ENCODE data around the gene C1QB.

C1QB gene, protein sequence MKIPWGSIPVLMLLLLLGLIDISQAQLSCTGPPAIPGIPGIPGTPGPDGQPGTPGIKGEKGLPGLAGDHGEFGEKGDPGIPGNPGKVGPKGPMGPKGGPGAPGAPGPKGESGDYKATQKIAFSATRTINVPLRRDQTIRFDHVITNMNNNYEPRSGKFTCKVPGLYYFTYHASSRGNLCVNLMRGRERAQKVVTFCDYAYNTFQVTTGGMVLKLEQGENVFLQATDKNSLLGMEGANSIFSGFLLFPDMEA

GRCh38 chr1:22652881-22653316, at the start of gene C1QB:
C1QB (plus strand) TSS chr1:22653236; CDS start chr1:22659463, 6,227 bp downstream.
- no peak for DNase-seq (ENCODE audit: low spot score)

DNA sequence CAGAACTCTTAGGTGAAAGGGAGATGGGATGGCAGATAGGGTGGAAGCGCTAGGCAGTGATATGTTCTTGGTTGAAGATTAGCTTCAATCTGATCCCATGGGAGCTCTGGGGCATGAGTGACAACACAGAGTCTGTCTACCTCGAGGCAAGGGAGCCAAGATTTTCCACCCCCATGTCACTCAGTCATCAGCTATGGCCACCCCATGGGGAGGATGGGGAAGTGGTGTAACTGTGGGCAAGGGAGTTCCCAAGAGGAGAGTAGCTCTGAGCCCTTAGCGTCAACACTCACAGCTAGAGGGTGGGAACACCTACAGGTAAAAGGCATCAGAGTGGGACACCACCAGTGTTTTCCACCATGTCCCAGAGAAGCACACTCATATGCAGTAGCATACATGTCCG, 46.9 kb upstream of the C1QB start:
- DNase-seq (ENCODE audit: low spot score) = no peak

DNA sequence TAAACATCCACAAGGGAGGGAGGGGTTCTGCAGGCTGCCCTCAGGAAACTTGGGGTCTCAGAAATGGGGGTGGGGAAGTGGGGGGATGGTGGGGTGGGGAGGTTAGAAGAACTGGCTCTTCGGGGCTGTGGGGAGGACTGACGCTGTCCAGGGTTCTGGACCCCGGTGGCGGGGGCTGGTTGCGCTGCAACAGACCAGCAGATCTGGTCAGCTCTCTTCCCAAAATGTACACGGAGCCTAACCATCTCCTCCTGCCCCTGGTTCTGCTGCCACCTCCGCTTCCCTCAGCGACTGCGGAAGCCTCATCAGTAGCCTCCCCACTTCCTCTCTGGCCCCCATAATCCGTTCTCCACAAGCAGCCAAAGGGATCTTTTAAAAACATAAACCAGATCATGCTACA, 45.9 kb upstream of the C1QB start:
- DNase-seq (ENCODE audit: low spot score) = no peak

DNA sequence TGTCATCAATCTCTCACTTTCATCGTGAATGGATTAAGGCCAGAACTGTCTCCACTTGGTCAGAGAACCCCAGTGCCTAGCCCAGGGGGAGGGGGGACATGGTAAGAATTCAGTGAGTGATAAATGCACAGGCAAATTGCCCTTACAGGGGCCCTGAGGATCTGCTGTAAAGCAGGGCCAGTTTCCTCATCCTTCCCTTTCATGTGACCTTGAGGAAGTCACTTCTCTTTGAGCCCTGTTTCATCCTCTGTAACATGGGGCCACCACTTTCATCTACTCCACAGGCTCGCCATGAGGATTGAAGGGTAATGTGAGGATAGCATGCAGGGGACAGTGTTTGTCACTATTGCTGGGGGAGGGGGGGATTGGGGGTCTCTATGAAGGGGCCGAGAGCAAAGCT, 44.7 kb upstream of the C1QB start:
- no peak for DNase-seq (ENCODE audit: low spot score)

DNA sequence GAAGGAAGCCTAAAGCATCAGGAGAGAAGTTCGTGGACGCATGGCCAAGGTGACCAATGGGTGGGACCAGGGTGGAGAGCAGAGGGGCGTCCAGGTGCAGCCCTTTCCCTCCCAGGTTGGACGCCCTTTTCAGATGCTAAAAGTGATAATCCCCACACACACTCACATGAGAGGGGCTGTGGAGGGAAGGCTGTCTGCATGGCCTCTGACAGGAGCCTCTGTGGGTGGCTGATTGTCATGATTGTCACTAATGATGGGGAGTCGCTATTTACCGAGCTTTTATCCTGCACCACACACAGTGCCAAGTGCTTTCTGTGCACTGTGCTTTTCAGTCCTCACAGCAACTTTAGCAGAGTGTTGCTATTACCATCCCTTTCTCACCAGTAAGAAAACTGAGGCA, 43.7 kb upstream of the C1QB start:
- no peak for DNase-seq (ENCODE audit: low spot score)

DNA sequence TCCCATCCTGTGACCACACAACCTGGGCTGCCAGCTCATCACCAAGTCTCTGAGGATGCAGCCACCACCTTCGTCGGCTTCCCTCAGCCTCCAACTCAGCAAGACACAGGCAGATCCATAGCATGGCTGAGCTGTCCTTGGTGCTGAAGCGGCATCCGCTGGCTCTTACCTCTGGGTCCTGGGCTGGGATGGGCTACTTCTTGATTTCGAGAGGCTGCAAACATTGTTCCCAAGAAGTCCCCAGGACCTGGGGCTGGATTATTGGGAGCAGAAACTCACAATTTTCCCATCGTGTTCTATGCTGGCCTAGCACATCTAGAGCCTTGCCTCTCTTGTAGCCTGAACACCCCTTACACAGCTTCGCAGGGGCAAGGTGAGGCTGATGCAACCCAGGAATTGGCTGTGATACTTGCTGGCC, 41.5 kb upstream of the C1QB start:
- DNase-seq (ENCODE audit: low spot score) = no peak

DNA sequence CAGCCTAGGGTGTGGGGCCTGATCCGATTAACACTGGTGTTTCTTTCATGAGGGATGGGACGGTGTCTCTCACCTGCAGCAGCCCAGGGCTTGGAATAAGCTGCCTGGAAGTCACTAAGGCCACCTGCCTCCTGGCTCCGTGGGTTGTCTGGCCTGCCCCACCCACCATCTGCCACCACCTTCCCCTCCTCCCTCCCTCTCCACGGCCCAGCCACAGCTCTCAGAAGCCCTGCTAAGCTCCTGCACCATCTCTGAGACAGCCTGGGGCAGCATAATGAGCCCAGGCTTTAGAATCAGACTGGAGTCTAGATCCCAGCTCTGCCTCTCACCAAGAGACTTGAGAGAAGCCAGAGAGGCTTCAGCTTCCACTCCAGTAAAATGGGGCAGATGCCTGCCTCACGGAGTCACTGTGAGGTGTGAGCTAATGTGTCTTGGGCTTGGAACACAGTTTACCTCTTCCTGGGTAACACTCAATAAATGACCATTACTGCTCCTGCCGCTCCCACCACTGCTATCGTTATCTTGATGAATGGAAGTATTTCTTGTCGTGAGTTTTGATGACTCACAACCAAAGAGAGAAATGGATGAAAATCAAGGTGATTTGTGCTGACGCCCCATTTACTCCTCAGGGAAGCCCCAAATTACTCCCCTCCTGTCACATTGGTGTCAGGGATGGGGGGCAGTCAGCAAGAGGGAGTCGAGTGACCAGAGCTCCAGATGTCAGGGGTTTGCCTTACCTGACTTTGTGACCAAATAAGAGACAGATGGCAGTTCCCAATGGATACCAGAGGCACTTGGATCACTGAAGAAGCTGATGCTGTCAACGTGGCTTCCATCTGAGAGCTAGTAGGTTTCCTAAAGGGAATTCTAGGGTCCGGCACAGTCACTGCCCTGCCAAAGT, 40.1 kb upstream of the C1QB start:
- no peak for DNase-seq (ENCODE audit: low spot score)

- no peak for DNase-seq (ENCODE audit: low spot score)
Measured at GRCh38 chr1:22613572-22613918, 39.5 kb upstream of the C1QB start.

- no peak for DNase-seq (ENCODE audit: low spot score)
Measured at GRCh38 chr1:22613951-22614350, 39.1 kb upstream of the C1QB start.

DNA sequence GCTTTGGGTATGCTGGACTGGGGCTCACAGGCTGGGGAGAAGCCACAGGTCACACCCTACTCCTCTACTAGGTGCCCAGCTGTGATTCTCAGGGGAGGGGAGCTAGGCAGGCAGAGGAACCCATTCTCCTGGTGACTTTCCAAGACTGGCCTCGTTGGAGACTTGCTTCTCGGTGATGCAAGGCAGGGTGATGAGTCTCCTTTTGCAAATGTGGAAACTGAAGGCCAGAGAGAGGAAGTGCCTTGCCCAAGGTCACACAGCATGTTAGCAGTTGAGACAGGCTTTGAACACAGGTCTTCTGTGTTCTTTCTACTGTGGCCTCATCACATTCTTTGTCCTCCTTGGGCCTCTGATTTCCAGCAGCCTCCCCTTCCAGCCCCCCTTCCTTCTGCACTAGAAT, 37.1 kb upstream of the C1QB start:
- no peak for DNase-seq (ENCODE audit: low spot score)

- no peak for DNase-seq (ENCODE audit: low spot score)
Measured at GRCh38 chr1:22616571-22616970, 36.5 kb upstream of the C1QB start.

- DNase-seq (ENCODE audit: low spot score) = no peak
Measured at GRCh38 chr1:22618056-22618455, 35.0 kb upstream of the C1QB start.

DNA sequence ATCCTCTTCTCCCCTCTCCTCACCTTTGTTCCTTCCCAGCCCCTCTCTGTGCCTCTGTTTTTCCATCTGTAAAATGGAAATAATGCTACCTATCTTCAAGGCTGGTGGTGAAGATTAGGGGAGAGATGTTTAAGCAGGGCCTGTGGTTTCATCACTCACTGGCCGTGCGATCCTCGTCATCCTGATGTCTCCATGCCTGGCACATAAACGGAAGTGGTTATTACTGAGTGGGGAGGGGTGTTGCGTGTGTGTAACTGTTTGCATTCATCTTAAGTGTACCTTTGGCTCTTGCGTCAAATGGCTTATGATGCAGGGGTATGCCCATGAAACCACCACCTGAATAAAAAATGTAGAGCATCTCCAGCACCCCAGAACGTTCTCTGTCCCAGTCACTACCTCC, 33.8 kb upstream of the C1QB start:
- DNase-seq (ENCODE audit: low spot score) = no peak

- no peak for DNase-seq (ENCODE audit: low spot score)
Measured at GRCh38 chr1:22619798-22620197, 33.2 kb upstream of the C1QB start.

GRCh38 chr1:22621761-22622160, 31.3 kb upstream of the C1QB start:
- no peak for DNase-seq (ENCODE audit: low spot score)

- no peak for DNase-seq (ENCODE audit: low spot score)
Measured at GRCh38 chr1:22625262-22625925, 27.6 kb upstream of the C1QB start.

DNA sequence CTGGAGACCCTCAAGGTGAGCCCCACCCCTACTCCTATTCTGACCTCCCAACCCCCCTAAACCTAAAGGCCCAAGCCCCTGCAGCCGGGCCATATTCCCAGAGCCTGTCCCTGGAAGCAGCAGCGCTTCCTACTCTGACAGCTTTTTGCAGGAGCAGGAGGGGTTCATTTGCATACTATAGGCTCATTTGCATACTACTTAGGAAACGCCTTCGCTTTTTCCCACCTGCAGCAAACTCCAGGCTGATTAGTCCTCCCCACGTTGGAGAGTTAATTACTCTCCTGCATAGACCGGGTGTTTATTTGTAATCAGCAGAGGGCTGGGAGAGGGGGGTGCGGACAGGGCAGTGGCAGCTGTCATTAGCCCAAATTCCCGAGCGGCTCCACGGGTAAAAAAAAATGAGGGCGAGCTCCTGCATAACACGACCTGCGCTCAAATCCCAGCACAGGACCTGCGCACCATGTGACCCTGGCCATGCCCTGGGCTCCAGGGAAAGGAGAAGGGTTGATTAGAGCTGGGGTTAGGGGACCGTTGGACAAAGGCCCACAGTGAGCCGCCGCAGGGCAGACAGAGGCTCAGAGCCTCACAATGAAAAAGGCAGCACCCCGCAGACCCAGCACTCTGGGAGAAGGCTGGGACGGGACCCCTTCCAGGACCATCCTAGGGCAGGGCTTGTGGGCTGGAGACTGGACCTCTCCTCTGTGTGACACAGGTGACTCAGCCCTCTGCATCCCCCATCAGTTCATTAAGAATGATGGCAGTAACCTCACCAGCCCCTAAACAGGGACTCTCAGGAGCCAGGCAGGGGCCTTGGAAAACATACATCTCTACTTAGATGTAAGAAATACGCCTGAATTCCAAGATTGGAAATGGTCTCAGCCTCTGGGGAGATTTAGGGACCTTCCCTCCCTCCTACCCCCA, 26.5 kb upstream of the C1QB start:
- DNase-seq (ENCODE audit: low spot score) = no peak

GRCh38 chr1:22627331-22627730, 25.7 kb upstream of the C1QB start:
- DNase-seq (ENCODE audit: low spot score) = no peak

- DNase-seq (ENCODE audit: low spot score) = no peak
Measured at GRCh38 chr1:22628698-22629444, 24.2 kb upstream of the C1QB start.

DNA sequence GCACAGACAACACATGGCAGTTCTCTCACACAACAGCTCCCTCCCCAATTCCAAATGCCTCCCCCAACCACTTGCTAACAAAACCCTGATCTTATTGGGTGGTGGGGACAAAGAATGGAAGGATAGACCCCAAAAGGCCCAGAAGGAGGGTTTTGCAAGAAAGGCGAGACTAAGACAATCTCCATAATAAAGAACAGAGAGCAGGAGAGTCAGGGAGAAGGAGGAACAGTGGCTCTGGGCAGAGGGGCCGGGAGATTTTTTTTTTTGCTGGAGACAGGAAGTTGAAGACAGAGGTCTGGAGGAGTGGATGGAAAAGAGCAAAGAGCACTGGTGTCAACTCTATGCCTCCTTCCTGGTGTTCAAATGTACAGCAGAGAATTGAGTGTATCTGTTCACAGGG, 23.1 kb upstream of the C1QB start:
- DNase-seq (ENCODE audit: low spot score) = no peak
